K562 (cell line): ENCODE results near the gene EVPL. TPM values are rescaled to one million over a fixed set of nuclear protein-coding genes. Genes with fewer than 3 reads are reported as not detected.

Experiments used
- ATAC-seq: fragments of 200-7000 bp; cut with Tn5 transposase; 3 replicates; pipeline ENCODE4 v1.9.1; 2020; ENCODE audit warnings: moderate library complexity
- BruUV-seq: library from RNA; stranded (reverse); fragments of 400-500 nt; replicated peaks from 2 replicates; lab custom pipeline; 2021; lab: Mats Ljungman, UMichigan
- CTCF ChIA-PET: fragments of 300-600 bp; formaldehyde crosslinking; extraction: SDS; loops from one replicate; lab custom pipeline; 2021; ENCODE audit warnings: low intra/inter-chr PET ratio; lab: Yijun Ruan, JAX
- POLR2A ChIA-PET: fragments of 300-600, 350-650 bp; sonication (Branson Sonifier 250); formaldehyde crosslinking; extraction: SDS; loops from one replicate; lab custom pipeline; 2021; ENCODE audit warnings: antibody characterized with exemption, inconsistent platforms; lab: Yijun Ruan, JAX
- DNase-seq, 4 experiments: peaks; one replicate each; pipeline versions ENCODE4 v3.0.0 to v3.0.0-alpha.2; 2011 to 2018; ENCODE audit warnings: low spot score in 3 of 4, mixed read lengths in 3 of 4; ENCODE audit errors: extremely low read depth in 1 of 4
- FAIRE-seq: peaks from 2 replicates; lab custom pipeline; 2011; peaks lifted over from hg19 to GRCh38; lab: Jason Lieb, UNC
- H2AFZ ChIP-seq: 2 replicates; pipeline ENCODE4 v1.6.0; 2011; ENCODE audit warnings: low read depth, low read length, control low read depth, inconsistent platforms
- H3K27ac ChIP-seq: fragments of 200-600 bp; 3 replicates; pipeline ENCODE4 v1.8.0; 2011; ENCODE audit warnings: low read depth, mild to moderate bottlenecking, control low read depth, inconsistent platforms, low read length, moderate library complexity, mixed read lengths; ENCODE audit errors: extremely low read depth
- H3K27me3 ChIP-seq, 2 experiments: fragments of 300-600 bp in 1 of 2; 2 replicates in 1 of 2; 3 replicates in 1 of 2; pipeline versions ENCODE4 v1.6.0 to v1.8.0; 2011; ENCODE audit warnings: inconsistent platforms in 2 of 2, low read length in 2 of 2, mild to moderate bottlenecking in 1 of 2, mixed read lengths in 1 of 2, moderate library complexity in 1 of 2; ENCODE audit not compliant: control insufficient read depth in 2 of 2, insufficient read depth in 2 of 2
- H3K36me3 ChIP-seq: fragments of 300-600 bp; 3 replicates; pipeline ENCODE4 v1.8.0; 2011; ENCODE audit warnings: mild to moderate bottlenecking, low read length, inconsistent platforms; ENCODE audit not compliant: control insufficient read depth, insufficient read depth
- H3K4me1 ChIP-seq, 2 experiments: fragments of 200-600 bp in 1 of 2; replicated peaks in 1 of 2; 2 replicates in 1 of 2; 3 replicates in 1 of 2; pipeline versions ENCODE4 v1.5.1 to v1.8.0; 2011; ENCODE audit warnings: inconsistent platforms in 2 of 2, low read length in 2 of 2, mild to moderate bottlenecking in 1 of 2, mixed read lengths in 1 of 2, moderate library complexity in 1 of 2; ENCODE audit not compliant: control insufficient read depth in 2 of 2, insufficient read depth in 2 of 2
- H3K4me2 ChIP-seq: 2 replicates; pipeline ENCODE4 v1.6.1; 2011; ENCODE audit warnings: low read length, control low read depth, inconsistent platforms, mixed read lengths; ENCODE audit not compliant: insufficient read depth
- H3K4me3 ChIP-seq: fragments of 200-600 bp; sonication (generic), shearing (Covaris generic); 2 replicates; pipeline ENCODE4 v1.5.1; 2016; ENCODE audit warnings: control low read depth, inconsistent platforms
- H3K79me2 ChIP-seq: fragments of 200-600 bp; 3 replicates; pipeline ENCODE4 v1.8.0; 2011; ENCODE audit warnings: low read length, inconsistent platforms; ENCODE audit not compliant: control insufficient read depth, insufficient read depth
- H3K9ac ChIP-seq, 2 experiments: 2 replicates each; pipeline versions ENCODE4 v1.6.0 to v1.6.1; 2011; ENCODE audit warnings: low read depth in 2 of 2, low read length in 2 of 2, control low read depth in 1 of 2, inconsistent platforms in 1 of 2, mild to moderate bottlenecking in 1 of 2, mixed read lengths in 1 of 2; ENCODE audit not compliant: insufficient read depth in 1 of 2
- H3K9me1 ChIP-seq: one replicate; pipeline ENCODE4 v1.6.0; 2011; ENCODE audit warnings: inconsistent platforms, mild to moderate bottlenecking, low read length, moderate library complexity; ENCODE audit not compliant: control insufficient read depth, insufficient read depth
- H3K9me3 ChIP-seq: replicated peaks from 2 replicates; pipeline ENCODE4 v1.5.1; 2011; ENCODE audit warnings: low read depth, low read length, inconsistent platforms; ENCODE audit not compliant: control insufficient read depth, insufficient read depth
- H4K20me1 ChIP-seq: replicated peaks from 2 replicates; pipeline ENCODE4 v1.6.1; 2011; ENCODE audit warnings: low read length, inconsistent platforms, mixed read lengths; ENCODE audit not compliant: control insufficient read depth, insufficient read depth
- HNRNPK ChIP-seq: fragments of 200-400 bp; formaldehyde crosslinking; IDR thresholded peaks from one replicate; pipeline ENCODE4 v1.6.1; 2018; ENCODE audit warnings: mild to moderate bottlenecking, low read depth, low read length; ENCODE audit not compliant: poor library complexity, severe bottlenecking
- PHF8 ChIP-seq: fragments of 200-600 bp; sonication (generic); IDR thresholded peaks from 2 replicates; pipeline ENCODE4 v1.6.1; 2012; ENCODE audit warnings: mixed run types, mild to moderate bottlenecking, inconsistent platforms, low read length, moderate library complexity, borderline replicate concordance
- TGIF2 ChIP-seq: sonication (generic); formaldehyde crosslinking; IDR thresholded peaks from 2 replicates; pipeline ENCODE4 v1.8.1; 2022; ENCODE audit warnings: mild to moderate bottlenecking, missing genetic modification reagents, moderate library complexity
- YBX1 ChIP-seq: fragments of 450-650 bp; IDR thresholded peaks from 2 replicates; pipeline ENCODE4 v1.7.1; 2016; ENCODE audit warnings: mild to moderate bottlenecking
- ZNF143 ChIP-seq: sonication (generic); formaldehyde crosslinking; IDR thresholded peaks from 2 replicates; pipeline ENCODE4 v1.9.0; 2022; ENCODE audit warnings: mild to moderate bottlenecking, missing genetic modification reagents
- ZNF696 ChIP-seq: fragments of 250-450 bp; sonication (Bioruptor Pico); conservative IDR thresholded peaks from 2 replicates; pipeline ENCODE4 v1.4.0; 2020; ENCODE audit warnings: mild to moderate bottlenecking, moderate library complexity
- WGBS: fragments of 100-300 bp; shearing (Covaris generic); methylation state at CpG from one replicate; pipeline ENCODE4 v1.1.6; 2016; ENCODE audit warnings: low coverage, mixed read lengths; ENCODE audit not compliant: insufficient coverage; ENCODE audit errors: missing lambda C conversion rate; 5-methylcytosine and 5-hydroxymethylcytosine counted together
- in situ Hi-C: fragments of 300-500 bp; cut with MboI; formaldehyde crosslinking; loops from 4 replicates; pipeline ENCODE4 v1.15.0; 2018; ENCODE audit warnings: inconsistent platforms, mixed read lengths
- intact Hi-C: fragments of 100-400 bp; cut with micrococcal nuclease; formaldehyde crosslinking; loops from 2 replicates; pipeline ENCODE4 v1.14.2; 2022
- polyA plus RNA-seq, 8 experiments: library from polyadenylated mRNA; depleted of rRNA in 4 of 8; stranded (reverse) in 5 of 8; unstranded in 3 of 8; fragments of >200 nt; fragmentation: Nextera tagmentation in 2 of 8; fragmentation: Illumina TruSeq in 1 of 8; extraction: Ambion mirVana in 2 of 8; extraction: Trizol in 1 of 8; gene quantifications; 2 replicates each; pipeline versions ENCODE4 v1.2.1 to v1.2.3, GENCODE V29; 2011 to 2014; ENCODE audit warnings: inconsistent platforms in 1 of 8, missing spikeins in 1 of 8
- total RNA-seq, 7 experiments: library from RNA; depleted of rRNA in 6 of 7; stranded (reverse); fragments of >200 nt in 6 of 7; fragmentation: Illumina TruSeq in 2 of 7; extraction: Trizol in 2 of 7; gene quantifications; 2 replicates each; pipeline versions ENCODE4 v1.2.1 to v1.2.3, GENCODE V29; 2011 to 2021; ENCODE audit warnings: low replicate concordance in 1 of 7

The EVPL gene
- total and polyA plus RNA-seq, 9 of the 15 experiments (the other 6 are each of a cell fraction or from before 2014, with no cell fraction given): 0.08 to 0.18 (median 0.16) TPM; not detected in 5

DNA sequence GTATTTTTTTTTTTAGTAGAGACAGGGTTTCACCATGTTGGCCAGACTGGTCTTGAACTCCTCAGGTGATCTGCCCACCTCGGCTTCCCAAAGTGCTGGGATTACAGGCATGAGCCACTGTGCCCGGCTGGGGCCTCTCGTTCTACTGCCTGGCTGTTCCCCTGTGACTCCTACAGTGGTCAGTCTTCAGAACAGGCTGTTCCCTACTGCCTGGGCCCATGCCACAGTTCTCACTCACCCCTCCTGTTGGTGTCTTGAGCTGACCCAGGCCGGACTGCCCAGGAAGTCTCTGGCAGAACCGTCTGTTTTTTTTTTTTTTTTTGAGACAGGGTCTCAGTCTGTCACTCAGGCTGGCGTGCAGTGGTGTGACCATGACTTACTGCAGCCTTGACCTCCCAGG lies 23.2 kb downstream of the EVPL start:
- H3K27me3 ChIP-seq: peaks cover 17 to 18% of the 10 kb centered on the region in 2 experiments
- H3K9ac ChIP-seq: 0 out of 4 replicates have a peak overlapping the region, but pooled peaks of 1 of the 2 experiments have one; percentile 20
- peaks cover 2 to 38% of the 10 kb centered on the region in 2 experiments; a peak in 4 of 5 replicates for H3K4me1 ChIP-seq
- H3K4me3 ChIP-seq: no peak overlapping the region
- H3K79me2 ChIP-seq: no peaks in the 10 kb centered on the region
- in situ Hi-C loops: loop anchor here (10.0 kb wide), 1 partner anchor 229 kb away; a partner anchor contains a TSS
- no peak overlapping the region for H3K4me2 ChIP-seq
- ATAC-seq: no peak
- no peaks in the 10 kb centered on the region for H3K9me3 ChIP-seq
- intact Hi-C loops: loop anchor here (10.0 kb wide), 1 partner anchor 249 kb away; no protein-coding TSS in a partner anchor
- no peak for DNase-seq
- H4K20me1 ChIP-seq: no peaks in the 10 kb centered on the region
- ChIA-PET POLR2A (interaction anchor here (0.7 to 1.1 kb wide), 2 partner anchors 270 to 317 kb away, joined by 3 to 4 read pairs; no protein-coding TSS in a partner anchor), CTCF (interaction anchor here (3.7 kb wide), 1 partner anchor 98 kb away, joined by 47 read pairs; the partner anchor contains the start of gene MRPL38)
- 73% methylated on average over 5 of the region's 6 CpGs for WGBS
- H3K27ac ChIP-seq: no peak overlapping the region
- H3K36me3 ChIP-seq: peaks cover 16% of the 10 kb centered on the region; the same call in 2 of the 3 replicates
- H2AFZ ChIP-seq: no peak overlapping the region
- no peak for FAIRE-seq
- TF ChIP-seq HNRNPK: no peak
- no peak for TF ChIP-seq PHF8
- no peak for TF ChIP-seq TGIF2 (CRISPR knock-in tag)
- no peak for TF ChIP-seq YBX1
- TF ChIP-seq ZNF143 (CRISPR knock-in tag): no peak
- TF ChIP-seq ZNF696 (CRISPR knock-in tag): no peak
- no peaks in the 10 kb centered on the region for H3K9me1 ChIP-seq
- no TSS peak for BruUV-seq
